Ovary (tissue), 3 donors: ENCODE data around the gene RASGRF2.

Experiments
- EP300 ChIP-seq: sonication (generic); formaldehyde crosslinking; IDR thresholded peaks from one replicate; pipeline ENCODE4 v1.6.1; 2017; ENCODE audit warnings: antibody characterized with exemption
- POLR2A ChIP-seq: fragments of 450-650 bp; IDR thresholded peaks from one replicate; pipeline ENCODE4 v1.6.1; 2017; ENCODE audit warnings: antibody characterized with exemption, mild to moderate bottlenecking, moderate library complexity
- TF ChIP-seq, protein P1 (sequence below), 3 donors: fragments of 450-650 bp in 2 of 3; fragments of 200-600 bp in 1 of 3; IDR thresholded peaks; one replicate each; pipeline versions ENCODE4 v1.5.1 to v1.8.0; 2016 to 2022; ENCODE audit warnings: antibody characterized with exemption in 3 of 3, mild to moderate bottlenecking in 1 of 3
- donor health status: DM: no; HTN: no; CAD: no.

GRCh38 chr5:81145329-81145935 is 185.3 kb downstream of the RASGRF2 start:
- TF ChIP-seq, protein P1, sequence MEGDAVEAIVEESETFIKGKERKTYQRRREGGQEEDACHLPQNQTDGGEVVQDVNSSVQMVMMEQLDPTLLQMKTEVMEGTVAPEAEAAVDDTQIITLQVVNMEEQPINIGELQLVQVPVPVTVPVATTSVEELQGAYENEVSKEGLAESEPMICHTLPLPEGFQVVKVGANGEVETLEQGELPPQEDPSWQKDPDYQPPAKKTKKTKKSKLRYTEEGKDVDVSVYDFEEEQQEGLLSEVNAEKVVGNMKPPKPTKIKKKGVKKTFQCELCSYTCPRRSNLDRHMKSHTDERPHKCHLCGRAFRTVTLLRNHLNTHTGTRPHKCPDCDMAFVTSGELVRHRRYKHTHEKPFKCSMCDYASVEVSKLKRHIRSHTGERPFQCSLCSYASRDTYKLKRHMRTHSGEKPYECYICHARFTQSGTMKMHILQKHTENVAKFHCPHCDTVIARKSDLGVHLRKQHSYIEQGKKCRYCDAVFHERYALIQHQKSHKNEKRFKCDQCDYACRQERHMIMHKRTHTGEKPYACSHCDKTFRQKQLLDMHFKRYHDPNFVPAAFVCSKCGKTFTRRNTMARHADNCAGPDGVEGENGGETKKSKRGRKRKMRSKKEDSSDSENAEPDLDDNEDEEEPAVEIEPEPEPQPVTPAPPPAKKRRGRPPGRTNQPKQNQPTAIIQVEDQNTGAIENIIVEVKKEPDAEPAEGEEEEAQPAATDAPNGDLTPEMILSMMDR (IDR thresholded peaks at IDR 0.05), result no peak
- TF ChIP-seq EP300, result no peak
- TF ChIP-seq POLR2A, result no peak
